Measurements from ENCODE around the gene NOX5. TPM values are rescaled to one million over a fixed set of nuclear protein-coding genes. Genes with fewer than 3 reads are reported as not detected.

Gene NOX5
- total and polyA plus RNA-seq, 2 of the 4 experiments (the other 2 are of a cell fraction), result 0.07 TPM; not detected in 1

DNA sequence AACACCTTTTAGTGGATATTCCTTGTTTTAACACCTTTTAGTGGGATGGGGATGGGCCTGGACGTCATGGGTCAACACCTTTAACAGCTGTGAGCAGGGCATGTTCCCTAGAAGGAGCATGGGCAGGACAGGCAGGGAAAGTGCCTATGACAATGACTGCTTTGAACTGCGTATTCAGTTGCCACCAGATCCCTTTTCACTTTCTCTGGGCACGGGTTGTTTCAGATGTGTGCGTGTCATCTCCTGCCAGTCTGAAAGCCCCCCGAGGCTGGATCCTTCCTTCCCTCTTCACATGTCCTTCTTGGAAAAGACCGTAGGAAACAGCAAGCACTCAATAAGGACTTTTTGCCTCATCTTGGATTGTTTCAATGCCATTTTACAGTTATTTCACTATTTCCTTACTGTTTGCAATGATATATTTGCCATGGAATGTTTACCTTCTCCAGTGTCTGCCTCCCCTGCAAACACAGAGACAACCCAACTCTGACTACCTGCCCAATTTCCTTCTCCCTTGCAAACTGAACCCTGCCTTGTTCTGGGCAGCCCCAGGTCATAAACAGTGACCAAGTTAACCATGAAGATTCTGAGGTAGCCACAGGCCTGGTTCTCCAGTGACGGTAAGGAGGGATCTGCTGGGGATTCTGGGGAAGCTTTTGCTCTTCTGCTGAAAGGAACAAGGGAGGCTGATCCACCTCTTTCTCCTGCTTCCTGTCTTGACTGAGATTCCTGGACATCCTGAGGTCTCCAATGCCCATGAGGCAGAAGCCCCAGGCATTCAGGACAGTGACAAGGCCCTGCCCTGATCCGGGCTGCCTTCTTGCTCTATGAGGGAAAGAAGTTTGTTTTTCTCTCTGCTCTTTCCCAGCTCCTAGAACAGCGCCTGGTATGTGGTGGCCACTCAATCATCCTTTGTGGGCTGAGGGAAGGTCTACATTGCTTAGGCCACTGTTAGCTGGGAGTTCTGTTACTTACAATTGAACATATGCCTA, 51.8 kb downstream of the NOX5 start:
- Histone ChIP-seq H3K14ac (replicated peaks; ENCODE audit: low read depth, low read length) (no peak overlapping the region), H3K23ac (ENCODE audit: low read depth, low read length) (no peak overlapping the region), H2AK9ac (replicated peaks; ENCODE audit: low read depth, low read length, poor library complexity) (no peak overlapping the region), H4K20me1 (ENCODE audit: insufficient read depth, low read length) (no peaks in the 10 kb centered on the region), H4K91ac (ENCODE audit: insufficient read depth, low read depth, low read length) (no peak overlapping the region), H4K5ac (ENCODE audit: low read depth, low read length) (no peak overlapping the region), H3K18ac (ENCODE audit: low read depth, low read length) (no peak overlapping the region), H2BK120ac (ENCODE audit: low read depth, low read length) (no peak overlapping the region), H3K9me3 (ENCODE audit: control insufficient read depth, insufficient read depth, low read length) (peaks cover 2% of the 10 kb centered on the region; the same call in 1 of the 2 replicates), H3K4ac (ENCODE audit: low read depth, low read length) (no peak overlapping the region), H3K4me2 (ENCODE audit: low read depth, low read length) (no peak overlapping the region), H2BK5ac (ENCODE audit: low read depth, low read length, poor library complexity, severe bottlenecking) (no peak overlapping the region), H3K4me3 (ENCODE audit: insufficient read depth, low read depth, low read length) (no peak overlapping the region), H3K27ac (ENCODE audit: insufficient read depth, low read length) (no peak overlapping the region), H2BK20ac (ENCODE audit: low read depth, low read length) (no peak overlapping the region), H3K79me1 (ENCODE audit: low read depth in 1 of 2, low read length in 2 of 2) (no peaks in the 10 kb centered on the region), H3K36me3 (ENCODE audit: control insufficient read depth, insufficient read depth, low read length) (no peaks in the 10 kb centered on the region), H4K8ac (ENCODE audit: low read depth in 2 of 2, low read length in 2 of 2) (no peak overlapping the region), H3K27me3 (ENCODE audit: control insufficient read depth, insufficient read depth, low read length) (peaks cover 5% of the 10 kb centered on the region; the same call in 1 of the 2 replicates), H3K9ac (ENCODE audit: low read depth, low read length) (no peak overlapping the region), H2AFZ (replicated peaks; ENCODE audit: low read length, poor library complexity) (no peak overlapping the region), H3K4me1 (ENCODE audit: control insufficient read depth, insufficient read depth, low read length) (no peaks in the 10 kb centered on the region), H3K9me1 (ENCODE audit: insufficient read depth, low read length) (no peaks in the 10 kb centered on the region; the same call in 1 of the 2 replicates), H2BK15ac (ENCODE audit: low read depth, low read length) (no peak overlapping the region), H3K56ac (ENCODE audit: extremely low read depth, insufficient read depth, low read length) (no peak overlapping the region), H2AK5ac (ENCODE audit: low read depth, low read length) (no peak overlapping the region)
- no peak for ATAC-seq (ENCODE audit: low read depth)
- in situ Hi-C loops (cut with MboI; ENCODE audit: low sequenced_read_pairs) (loop anchor here (5.0 kb wide), 1 partner anchor 156 kb away; no protein-coding TSS in a partner anchor), dilution Hi-C loops (cut with HindIII; ENCODE audit: low sequenced_read_pairs, unreplicated experiment) (no loop called here), intact Hi-C loops (cut with micrococcal nuclease) (no loop called here)
- ChIA-PET POLR2A (ENCODE audit: unreplicated experiment) (no interaction called here), CTCF (no interaction called here)
- TF ChIP-seq, protein P1, sequence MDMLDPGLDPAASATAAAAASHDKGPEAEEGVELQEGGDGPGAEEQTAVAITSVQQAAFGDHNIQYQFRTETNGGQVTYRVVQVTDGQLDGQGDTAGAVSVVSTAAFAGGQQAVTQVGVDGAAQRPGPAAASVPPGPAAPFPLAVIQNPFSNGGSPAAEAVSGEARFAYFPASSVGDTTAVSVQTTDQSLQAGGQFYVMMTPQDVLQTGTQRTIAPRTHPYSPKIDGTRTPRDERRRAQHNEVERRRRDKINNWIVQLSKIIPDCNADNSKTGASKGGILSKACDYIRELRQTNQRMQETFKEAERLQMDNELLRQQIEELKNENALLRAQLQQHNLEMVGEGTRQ (IDR thresholded peaks at IDR 0.05; ENCODE audit: low read depth, low read length), result no peak
- TF ChIP-seq RFX5 (IDR thresholded peaks at IDR 0.05; ENCODE audit: low read depth, low read length) (no peak), CEBPB (IDR thresholded peaks at IDR 0.05; ENCODE audit: low read depth, low read length) (no peak), POLR2A (IDR thresholded peaks at IDR 0.05; ENCODE audit: low read depth, low read length) (no peak), MXI1 (IDR thresholded peaks at IDR 0.05; ENCODE audit: borderline replicate concordance, low read depth, low read length) (no peak), MAFK (IDR thresholded peaks at IDR 0.05; ENCODE audit: low read depth, low read length) (no peak), FOS (IDR thresholded peaks at IDR 0.05; ENCODE audit: low read depth, low read length) (no peak), CHD1 (IDR thresholded peaks at IDR 0.05; ENCODE audit: low read depth, low read length) (no peak), RAD21 (IDR thresholded peaks at IDR 0.05; ENCODE audit: low read length) (no peak), RCOR1 (IDR thresholded peaks at IDR 0.05; ENCODE audit: insufficient replicate concordance, low read length) (no peak), NFE2L2 (IDR thresholded peaks at IDR 0.05; ENCODE audit: low read depth, low read length) (no peak), BHLHE40 (IDR thresholded peaks at IDR 0.05; ENCODE audit: low read depth, low read length) (no peak), SMC3 (IDR thresholded peaks at IDR 0.05; ENCODE audit: low read depth, low read length) (no peak)
- TF ChIP-seq, protein P2, sequence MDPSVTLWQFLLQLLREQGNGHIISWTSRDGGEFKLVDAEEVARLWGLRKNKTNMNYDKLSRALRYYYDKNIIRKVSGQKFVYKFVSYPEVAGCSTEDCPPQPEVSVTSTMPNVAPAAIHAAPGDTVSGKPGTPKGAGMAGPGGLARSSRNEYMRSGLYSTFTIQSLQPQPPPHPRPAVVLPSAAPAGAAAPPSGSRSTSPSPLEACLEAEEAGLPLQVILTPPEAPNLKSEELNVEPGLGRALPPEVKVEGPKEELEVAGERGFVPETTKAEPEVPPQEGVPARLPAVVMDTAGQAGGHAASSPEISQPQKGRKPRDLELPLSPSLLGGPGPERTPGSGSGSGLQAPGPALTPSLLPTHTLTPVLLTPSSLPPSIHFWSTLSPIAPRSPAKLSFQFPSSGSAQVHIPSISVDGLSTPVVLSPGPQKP (IDR thresholded peaks at IDR 0.05; ENCODE audit: borderline replicate concordance, low read depth, low read length), result no peak
- WGBS, 2 experiments (ENCODE audit: extremely low coverage in 2 of 2, insufficient read length in 1 of 2), result 97% methylated on average over 4 of the region's 9 CpGs; no CpG with 5 or more reads in 1 of the 2 experiments
- no TSS peak for BruUV-seq (replicated peaks)
- no peak for DNase-seq
